Measurements from ENCODE around the gene PAIP2B.

DNA sequence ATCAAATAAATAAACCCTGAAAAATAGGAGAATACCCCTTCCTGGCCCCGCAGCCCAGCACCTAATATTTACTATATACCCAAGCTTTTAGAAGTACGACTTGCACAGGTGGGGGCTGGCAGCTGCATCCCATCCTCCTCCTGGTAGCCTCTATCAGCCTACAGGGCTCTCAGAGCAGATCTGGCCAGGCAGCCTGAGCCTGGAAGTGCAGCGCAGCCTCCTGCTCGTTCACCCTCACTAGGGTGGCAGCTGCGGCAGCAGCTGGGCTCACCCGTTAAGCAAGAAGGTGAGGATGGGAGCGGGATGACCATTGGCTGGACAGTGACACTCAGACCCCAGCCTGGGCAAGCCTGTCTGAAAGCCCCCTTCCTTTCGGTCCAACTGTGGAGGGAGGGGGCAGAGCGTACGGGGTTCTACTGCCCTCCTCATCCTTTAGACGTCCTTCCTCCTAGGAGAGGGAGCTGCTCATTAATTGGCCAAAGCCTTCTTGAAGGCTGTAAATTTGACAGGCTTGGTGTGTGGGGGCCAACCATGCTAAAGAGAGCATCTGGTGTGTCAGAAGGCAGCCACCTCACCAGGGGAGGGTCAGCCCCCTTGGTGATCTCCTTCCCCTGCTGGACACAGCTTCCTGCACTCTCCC is 73.2 kb downstream of the PAIP2B start:
- TF ChIP-seq CTCF (conservative IDR thresholded peaks at IDR 0.05; ENCODE audit: low read length) (no peak), EZH2phosphoT487 (IDR thresholded peaks at IDR 0.05; ENCODE audit: borderline replicate concordance, low read depth, low read length) (no peak)
